GM19240 (cell line): ENCODE data around the gene PKMYT1.
A peak's percentile ranks its signal among the peaks of the same experiment; 100 is the strongest.

Experiments
- DNase-seq: peaks from one replicate; pipeline ENCODE4 v3.0.0; 2011; ENCODE audit warnings: low spot score; ENCODE audit not compliant: insufficient read length

PKMYT1 gene

GRCh38 chr16:3000540-3000939, 20.3 kb upstream of the PKMYT1 start:
- DNase-seq, result no peak

- DNase-seq, result no peak
Observed at GRCh38 chr16:2999929-3000328, 19.7 kb upstream of the PKMYT1 start.

- no peak for DNase-seq
Observed at GRCh38 chr16:2996298-2996697, 16.1 kb upstream of the PKMYT1 start.

GRCh38 chr16:2992383-2993081, 12.3 kb upstream of the PKMYT1 start:
- no peak for DNase-seq

GRCh38 chr16:2991566-2992261, 11.5 kb upstream of the PKMYT1 start:
- no peak for DNase-seq

- no peak for DNase-seq
Observed at GRCh38 chr16:2990891-2991290, 10.6 kb upstream of the PKMYT1 start.

- DNase-seq, result no peak
Observed at GRCh38 chr16:2988590-2989099, 8.4 kb upstream of the PKMYT1 start.

- no peak for DNase-seq
Observed at GRCh38 chr16:2987833-2988232, 7.6 kb upstream of the PKMYT1 start.

- no peak for DNase-seq
Observed at GRCh38 chr16:2987286-2987685, 7.0 kb upstream of the PKMYT1 start.

- DNase-seq, result no peak
Observed at GRCh38 chr16:2986623-2987188, 6.5 kb upstream of the PKMYT1 start.

GRCh38 chr16:2985893-2986355, 5.7 kb upstream of the PKMYT1 start:
- DNase-seq, result no peak

- DNase-seq, result no peak
Observed at GRCh38 chr16:2985462-2985861, 5.2 kb upstream of the PKMYT1 start.

GRCh38 chr16:2983706-2984136, 3.5 kb upstream of the PKMYT1 start:
- peak; percentile 91 for DNase-seq

GRCh38 chr16:2982402-2982801, 2.2 kb upstream of the PKMYT1 start:
- no peak for DNase-seq

GRCh38 chr16:2981899-2982250, 1.6 kb upstream of the PKMYT1 start:
- no peak for DNase-seq

- DNase-seq, result no peak
Observed at GRCh38 chr16:2981177-2981898, 1.1 kb upstream of the PKMYT1 start.

- DNase-seq, result no peak
Observed at GRCh38 chr16:2979669-2980226, 498 bp downstream of the PKMYT1 start.

- DNase-seq, result no peak
Observed at GRCh38 chr16:2977440-2977839, 2.8 kb downstream of the PKMYT1 start.

GRCh38 chr16:2976673-2977072, 3.6 kb downstream of the PKMYT1 start:
- no peak for DNase-seq

- no peak for DNase-seq
Observed at GRCh38 chr16:2976201-2976600, 4.0 kb downstream of the PKMYT1 start.

- no peak for DNase-seq
Observed at GRCh38 chr16:2975161-2975795, 5.0 kb downstream of the PKMYT1 start.
